GM18517 (cell line): ENCODE measurements around the gene ACMSD.
"Not testable (repeated sequence)": the region's sequence is repeated elsewhere in the genome, so short reads cannot be mapped to it uniquely, and the experiment has no call there.

Source experiments
- ATAC-seq: cut with Tn5 transposase; IDR thresholded peaks from one replicate; pipeline ENCODE4 v1.9.1; 2021; ENCODE audit warnings: mild to moderate bottlenecking, moderate library complexity; ENCODE audit not compliant: unreplicated experiment

ACMSD gene

GRCh38 chr2:134838143-134838620 lies at the start of gene ACMSD:
Gene ACMSD (plus strand): TSS chr2:134838616. CDS start chr2:134838683, 67 bp downstream.
- ATAC-seq: no peak

DNA sequence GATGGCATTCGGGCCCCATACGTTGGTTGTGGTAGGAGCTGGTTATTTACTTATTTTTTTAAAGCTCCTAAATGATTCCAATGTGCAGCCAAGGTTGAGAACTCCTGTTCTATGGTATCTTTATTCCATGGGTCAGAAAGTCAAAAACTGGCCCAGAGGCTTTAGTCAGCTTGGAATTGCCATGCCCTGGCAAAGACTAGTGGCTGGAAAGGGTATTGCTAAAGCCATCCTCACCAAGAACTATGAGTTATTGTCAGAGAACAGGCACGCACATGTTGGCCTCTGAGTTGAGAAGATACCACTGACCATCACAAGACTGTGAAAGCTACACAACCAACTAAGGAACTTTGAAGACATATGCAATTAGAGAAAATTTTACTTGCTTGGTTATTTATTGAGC lies 47.9 kb upstream of the ACMSD start:
- no peak for ATAC-seq

GRCh38 chr2:134791616-134792015 lies 46.8 kb upstream of the ACMSD start:
- ATAC-seq: no peak

DNA sequence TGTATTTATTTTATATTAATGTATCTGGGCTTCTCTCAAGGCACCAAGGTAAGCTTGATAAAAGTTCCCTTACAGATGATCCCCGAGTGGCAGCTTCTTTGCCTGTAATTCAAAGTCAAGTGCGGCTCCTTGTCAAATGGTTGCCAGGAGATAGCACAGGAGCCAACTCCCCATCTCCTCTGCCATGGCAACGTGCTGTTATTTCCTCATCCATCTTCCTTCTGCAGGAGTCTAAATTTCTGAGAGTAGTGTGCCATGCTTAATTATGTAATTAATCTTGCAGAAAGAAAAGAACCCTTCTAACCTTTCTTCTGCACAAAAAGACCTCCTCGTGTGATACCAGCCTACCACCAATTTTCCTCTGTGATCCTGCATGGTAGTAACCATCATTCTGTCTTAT lies 46.2 kb upstream of the ACMSD start:
- no peak for ATAC-seq

- no peak for ATAC-seq
Measured at GRCh38 chr2:134795765-134796164, 42.7 kb upstream of the ACMSD start.

- ATAC-seq: no peak
Measured at GRCh38 chr2:134796373-134796772, 42.0 kb upstream of the ACMSD start.

GRCh38 chr2:134799936-134800335 lies 38.5 kb upstream of the ACMSD start:
- ATAC-seq: no peak

DNA sequence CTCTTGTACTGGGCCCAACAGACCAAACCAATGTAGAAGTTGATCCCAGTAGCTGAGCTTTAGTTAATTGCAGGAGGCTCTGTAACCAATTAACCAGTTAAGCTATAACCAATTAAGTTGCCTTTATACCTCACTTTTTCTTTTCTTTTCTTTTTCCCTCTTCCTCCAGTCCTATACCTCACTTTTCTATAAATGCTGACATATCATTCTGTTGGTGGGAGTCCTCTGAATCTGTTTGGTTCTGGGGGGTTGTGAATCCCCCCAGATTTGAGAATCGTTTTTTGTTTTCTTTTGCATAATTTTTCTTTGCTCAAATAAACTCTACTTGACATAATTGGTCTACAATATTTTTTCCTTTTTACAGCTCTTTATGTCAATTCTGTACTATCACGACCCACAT lies 38.1 kb upstream of the ACMSD start:
- no peak for ATAC-seq

DNA sequence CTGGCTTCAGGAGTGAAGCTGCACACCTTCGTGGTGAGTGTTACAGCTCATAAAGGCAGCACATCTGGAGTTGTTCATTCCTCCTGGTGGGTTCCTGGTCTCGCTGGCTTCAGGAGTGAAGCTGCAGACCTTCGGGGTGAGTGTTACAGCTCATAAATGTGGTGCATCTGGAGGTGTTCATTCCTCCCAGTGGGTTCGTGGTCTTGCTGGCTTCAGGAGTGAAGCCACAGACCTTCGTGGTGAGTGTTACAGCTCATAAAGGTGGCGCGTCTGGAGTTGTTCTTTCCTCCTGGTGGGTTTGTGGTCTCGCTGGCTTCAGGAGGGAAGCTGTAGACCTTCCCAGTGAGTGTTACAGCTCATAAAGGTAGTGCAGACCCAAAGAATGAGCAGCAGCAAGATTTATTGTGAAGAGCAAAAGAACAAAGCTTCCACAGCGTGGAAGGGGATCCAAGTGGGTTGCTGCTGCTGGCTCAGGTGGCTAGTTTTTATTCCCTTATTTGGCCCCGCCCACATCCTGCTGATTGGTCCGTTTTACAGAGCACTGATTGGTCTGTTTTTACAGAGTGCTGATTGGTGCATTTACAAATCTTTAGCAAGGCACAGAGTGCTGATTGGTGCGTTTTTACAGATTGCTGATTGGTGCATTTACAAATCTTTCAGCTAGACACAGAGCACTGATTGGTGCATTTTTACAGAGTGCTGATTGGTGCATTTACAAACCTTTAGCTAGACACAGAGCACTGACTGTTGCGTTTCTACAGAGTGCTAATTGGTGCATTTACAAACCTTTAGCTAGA lies 34.6 kb upstream of the ACMSD start:
- ATAC-seq: not testable (repeated sequence)

- ATAC-seq: no peak
Measured at GRCh38 chr2:134815741-134816140, 22.7 kb upstream of the ACMSD start.

- ATAC-seq: no peak
Measured at GRCh38 chr2:134818321-134818720, 20.1 kb upstream of the ACMSD start.

- ATAC-seq: no peak
Measured at GRCh38 chr2:134819334-134819733, 19.1 kb upstream of the ACMSD start.

DNA sequence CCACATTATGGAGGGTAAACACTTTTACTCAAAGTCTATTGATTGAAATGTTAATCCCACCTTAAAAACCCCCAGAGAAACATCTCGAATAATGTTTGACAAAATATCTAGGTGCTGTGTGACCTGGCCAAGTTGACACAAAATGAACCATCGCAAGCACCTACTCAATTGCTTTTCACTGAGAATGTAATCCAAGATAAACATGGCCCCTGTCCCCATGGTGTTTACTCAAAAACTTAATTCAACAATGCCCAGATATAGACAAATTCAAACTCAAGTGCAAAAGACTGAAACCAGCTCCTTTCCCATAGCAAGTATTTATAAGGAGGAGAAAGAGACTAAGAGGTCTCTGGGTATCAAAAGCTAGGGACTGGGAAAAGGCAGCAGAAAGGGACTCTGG lies 15.0 kb upstream of the ACMSD start:
- no peak for ATAC-seq

- ATAC-seq: no peak
Measured at GRCh38 chr2:134823832-134824231, 14.6 kb upstream of the ACMSD start.

DNA sequence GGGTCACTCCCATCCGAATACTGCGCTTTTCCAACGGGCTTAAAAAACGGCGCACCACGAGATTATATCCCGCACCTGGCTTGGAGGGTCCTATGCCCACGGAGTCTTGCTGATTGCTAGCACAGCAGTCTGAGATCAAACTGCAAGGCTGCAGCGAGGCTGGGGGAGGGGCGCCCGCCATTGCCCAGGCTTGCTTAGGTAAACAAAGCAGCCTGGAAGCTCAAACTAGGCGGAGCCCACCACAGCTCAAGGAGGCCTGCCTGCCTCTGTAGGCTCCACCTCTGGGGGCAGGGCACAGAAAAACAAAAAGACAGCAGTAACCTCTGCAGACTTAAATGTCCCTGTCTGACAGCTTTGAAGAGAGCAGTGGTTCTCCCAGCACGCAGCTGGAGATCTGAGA lies 12.7 kb upstream of the ACMSD start:
- ATAC-seq: not testable (repeated sequence)

DNA sequence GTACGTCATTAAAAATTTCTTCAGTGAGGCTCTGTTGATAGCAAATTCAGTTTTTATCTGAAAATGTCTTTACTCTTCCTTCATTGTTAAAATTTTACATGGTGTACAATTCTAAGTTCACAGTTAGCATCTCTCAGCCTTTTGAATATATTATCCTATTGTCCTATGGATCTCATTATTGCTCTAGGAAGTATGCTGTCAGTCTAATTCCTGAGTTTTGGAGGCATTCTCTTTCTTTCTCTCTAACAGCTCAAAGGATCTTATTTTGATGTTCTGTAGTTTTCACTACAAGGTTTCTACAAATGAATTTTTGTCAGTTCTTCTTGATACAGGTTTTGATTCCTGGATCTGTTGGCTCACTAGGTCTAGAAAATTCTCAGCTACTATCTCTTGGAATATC lies 2.9 kb upstream of the ACMSD start:
- no peak for ATAC-seq

GRCh38 chr2:134836986-134837385 lies 1.4 kb upstream of the ACMSD start:
- ATAC-seq: no peak

GRCh38 chr2:134839649-134840048 lies 1.2 kb downstream of the ACMSD start:
- ATAC-seq: no peak

DNA sequence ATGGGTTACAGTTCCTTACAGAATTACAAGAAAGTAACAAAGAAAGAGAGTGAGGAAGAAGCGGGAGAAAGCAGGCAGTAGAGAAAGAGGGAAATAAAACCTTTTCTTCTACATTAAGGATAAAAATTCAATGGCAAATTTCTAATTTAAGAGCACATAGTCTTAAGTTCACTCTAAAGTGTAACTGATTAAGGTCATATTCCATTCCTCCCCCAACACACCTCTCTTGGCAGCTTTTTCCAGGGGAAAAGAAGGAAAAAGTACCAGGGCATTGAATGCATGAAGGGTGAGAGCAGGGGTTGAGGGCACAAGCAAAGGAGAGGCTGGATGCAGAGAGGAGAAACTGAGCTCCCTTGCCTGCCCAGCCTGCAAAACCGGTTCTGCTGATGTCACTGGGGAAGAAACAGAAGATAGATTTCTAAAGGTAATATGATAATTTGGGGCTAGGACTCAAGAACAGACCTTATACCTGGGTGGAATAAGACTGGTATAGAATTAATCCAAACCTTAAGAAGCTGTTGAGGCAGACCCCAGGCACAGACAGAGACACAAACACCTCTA lies 4.6 kb downstream of the ACMSD start:
- ATAC-seq: no peak

- no peak for ATAC-seq
Measured at GRCh38 chr2:134843968-134844367, 5.6 kb downstream of the ACMSD start.

GRCh38 chr2:134845028-134845427 lies 6.6 kb downstream of the ACMSD start:
- ATAC-seq: no peak

DNA sequence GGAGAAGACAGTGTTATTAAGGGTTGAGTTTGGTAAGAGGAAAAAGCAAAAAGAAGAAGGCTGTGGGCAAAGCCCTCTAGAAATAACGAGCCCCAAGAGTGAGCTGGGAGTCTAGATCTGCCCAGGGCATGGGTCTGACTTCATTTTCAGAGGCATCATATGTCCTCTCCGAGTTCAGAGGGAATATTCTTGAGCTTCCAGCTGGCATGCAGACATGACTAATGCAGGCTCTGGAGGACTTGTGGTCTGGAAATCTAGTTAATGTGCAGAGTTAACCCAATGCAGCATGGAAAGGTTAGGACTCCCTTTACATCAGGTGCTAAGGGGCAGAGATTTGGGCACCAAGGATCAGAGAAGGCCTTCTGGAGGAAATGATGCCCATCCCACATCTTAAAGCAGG lies 7.3 kb downstream of the ACMSD start:
- ATAC-seq: no peak

GRCh38 chr2:134846213-134846612 lies 7.8 kb downstream of the ACMSD start:
- no peak for ATAC-seq
